Astrocyte (in vitro differentiated cells and primary cell): ENCODE data around the gene MBNL2. TPM values are rescaled to one million over a fixed set of nuclear protein-coding genes. Genes with fewer than 3 reads are reported as not detected.

Experiments used
- DNase-seq: peaks from one replicate; pipeline ENCODE4 v3.0.0-alpha.2; 2010; ENCODE audit warnings: low read depth
- FAIRE-seq: peaks from 2 replicates; lab custom pipeline; 2011; peaks lifted over from hg19 to GRCh38; lab: Jason Lieb, UNC
- H2AFZ ChIP-seq: 2 replicates; pipeline ENCODE4 v1.6.0; 2012; ENCODE audit warnings: low read depth, low read length, inconsistent platforms
- H3K27ac ChIP-seq: 2 replicates; pipeline ENCODE4 v1.5.1; 2011; ENCODE audit warnings: low read depth, low read length, inconsistent platforms
- H3K27me3 ChIP-seq: 2 replicates; pipeline ENCODE4 v1.6.0; 2011; ENCODE audit warnings: low read length, inconsistent platforms; ENCODE audit not compliant: insufficient read depth
- H3K36me3 ChIP-seq: 2 replicates; pipeline ENCODE4 v1.5.1; 2011; ENCODE audit warnings: low read length, inconsistent platforms; ENCODE audit not compliant: insufficient read depth
- H3K4me1 ChIP-seq: 2 replicates; pipeline ENCODE4 v1.5.1; 2011; ENCODE audit warnings: low read length, inconsistent platforms; ENCODE audit not compliant: insufficient read depth
- H3K4me2 ChIP-seq: 2 replicates; pipeline ENCODE4 v1.6.0; 2012; ENCODE audit warnings: low read length, inconsistent platforms
- H3K4me3 ChIP-seq: 2 replicates; pipeline ENCODE4 v1.5.1; 2011; ENCODE audit warnings: low read depth, mild to moderate bottlenecking, low read length, inconsistent platforms; ENCODE audit not compliant: insufficient read depth
- H3K79me2 ChIP-seq: 2 replicates; pipeline ENCODE4 v1.6.0; 2012; ENCODE audit warnings: mild to moderate bottlenecking, low read length, inconsistent platforms; ENCODE audit not compliant: insufficient read depth
- H3K9ac ChIP-seq: 2 replicates; pipeline ENCODE4 v1.6.0; 2012; ENCODE audit warnings: mild to moderate bottlenecking, low read length, inconsistent platforms
- H3K9me3 ChIP-seq: 2 replicates; pipeline ENCODE4 v1.5.1; 2012; ENCODE audit warnings: low read depth, mild to moderate bottlenecking, low read length, inconsistent platforms; ENCODE audit not compliant: insufficient read depth
- H4K20me1 ChIP-seq: 2 replicates; pipeline ENCODE4 v1.6.0; 2012; ENCODE audit warnings: low read length, inconsistent platforms; ENCODE audit not compliant: insufficient read depth
- H3K27ac Mint-ChIP-seq: one replicate; pipeline ENCODE4 v1.8.0; 2021; ENCODE audit warnings: mild to moderate bottlenecking, mixed read lengths; ENCODE audit not compliant: unreplicated experiment
- H3K27me3 Mint-ChIP-seq: one replicate; pipeline ENCODE4 v1.8.0; 2021; ENCODE audit warnings: low read depth, mixed read lengths; ENCODE audit not compliant: unreplicated experiment
- H3K36me3 Mint-ChIP-seq: one replicate; pipeline ENCODE4 v1.8.0; 2021; ENCODE audit warnings: low read depth, mixed read lengths; ENCODE audit not compliant: unreplicated experiment
- H3K4me1 Mint-ChIP-seq: one replicate; pipeline ENCODE4 v1.8.0; 2021; ENCODE audit warnings: low read depth, mixed read lengths; ENCODE audit not compliant: unreplicated experiment
- H3K4me3 Mint-ChIP-seq: one replicate; pipeline ENCODE4 v1.8.0; 2021; ENCODE audit warnings: mild to moderate bottlenecking, moderate library complexity, mixed read lengths; ENCODE audit not compliant: unreplicated experiment
- H3K9me3 Mint-ChIP-seq: one replicate; pipeline ENCODE4 v1.8.0; 2021; ENCODE audit warnings: mild to moderate bottlenecking, mixed read lengths; ENCODE audit not compliant: unreplicated experiment
- CTCF ChIP-seq: IDR thresholded peaks from 2 replicates; pipeline ENCODE4 v1.5.1; 2011; ENCODE audit warnings: low read depth, mild to moderate bottlenecking, inconsistent platforms, low read length, moderate library complexity; ENCODE audit not compliant: insufficient read depth
- EZH2 ChIP-seq: IDR thresholded peaks from 2 replicates; pipeline ENCODE4 v1.6.1; 2012; ENCODE audit warnings: mild to moderate bottlenecking, low read length, inconsistent platforms; ENCODE audit not compliant: insufficient read depth
- total RNA-seq: library from RNA; stranded (reverse); gene quantifications from 2 replicates; pipeline ENCODE4 v1.2.1, GENCODE V29; 2021

The MBNL2 gene
- total RNA-seq, 1 donor from 2014 or later = 66.5 TPM

- Histone ChIP-seq H2AFZ (no peak overlapping the region), H3K9ac (no peak overlapping the region), H3K79me2 (peaks cover 19% of the 10 kb centered on the region), H3K4me3 (no peak overlapping the region), H4K20me1 (peaks cover 14% of the 10 kb centered on the region), H3K9me3 (no peaks in the 10 kb centered on the region), H3K27ac (no peak overlapping the region), H3K36me3 (peaks cover 18% of the 10 kb centered on the region), H3K27me3 (no peaks in the 10 kb centered on the region), H3K4me2 (no peak overlapping the region), H3K4me1 (peaks cover 3% of the 10 kb centered on the region)
- Mint-ChIP-seq H3K27me3 (no peaks in the 10 kb centered on the region), H3K27ac (no peak overlapping the region), H3K4me3 (no peak overlapping the region), H3K9me3 (no peaks in the 10 kb centered on the region), H3K36me3 (peaks cover 12% of the 10 kb centered on the region), H3K4me1 (peaks cover 8% of the 10 kb centered on the region)
- FAIRE-seq (no peak), DNase-seq (no peak)
- TF ChIP-seq CTCF (no peak), EZH2 (no peak)
Measured at GRCh38 chr13:97341135-97341534, 119.0 kb downstream of the MBNL2 start.

- H3K4me1 Mint-ChIP-seq = peaks cover 8% of the 10 kb centered on the region
- H3K27ac Mint-ChIP-seq = no peak overlapping the region
- H3K27me3 Mint-ChIP-seq = no peaks in the 10 kb centered on the region
Measured at GRCh38 chr13:97342136-97342535, 120.0 kb downstream of the MBNL2 start.

More at GRCh38 chr13:97342136-97342535, 120.0 kb downstream of the MBNL2 start:
- Mint-ChIP-seq H3K36me3 (peaks cover 6% of the 10 kb centered on the region), H3K9me3 (no peaks in the 10 kb centered on the region), H3K4me3 (no peak overlapping the region)
- no peak for DNase-seq
- Histone ChIP-seq H2AFZ (no peak overlapping the region), H3K36me3 (peaks cover 9% of the 10 kb centered on the region), H3K9ac (no peak overlapping the region), H3K4me2 (no peak overlapping the region), H3K4me1 (peaks cover 3% of the 10 kb centered on the region), H3K27ac (no peak overlapping the region), H3K4me3 (no peak overlapping the region), H3K27me3 (no peaks in the 10 kb centered on the region), H4K20me1 (peaks cover 14% of the 10 kb centered on the region), H3K9me3 (no peaks in the 10 kb centered on the region), H3K79me2 (peaks cover 22% of the 10 kb centered on the region)
- no peak for FAIRE-seq
- TF ChIP-seq EZH2 (no peak), CTCF (no peak)
